ENCODE results near the gene MEI4.

DNA sequence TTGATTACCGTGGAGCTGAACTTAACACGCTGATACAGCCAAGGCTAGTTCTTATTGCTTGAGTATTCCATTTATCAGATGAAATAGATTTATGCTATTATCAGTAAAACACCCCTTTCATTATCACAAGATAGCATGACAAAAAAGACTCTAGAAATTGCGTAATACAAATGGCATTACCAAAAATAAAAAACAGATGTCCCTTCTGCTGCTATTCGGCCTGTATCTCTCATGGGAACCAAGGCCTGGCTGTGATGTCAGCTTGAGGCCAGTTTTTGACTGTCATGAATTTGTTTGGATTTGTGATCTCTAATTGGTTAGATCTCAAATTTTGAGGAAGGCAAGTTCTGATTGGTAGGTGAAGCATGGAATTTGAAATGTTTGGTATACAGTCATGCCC, 25.2 kb downstream of the MEI4 start:
- TF ChIP-seq, protein P1, sequence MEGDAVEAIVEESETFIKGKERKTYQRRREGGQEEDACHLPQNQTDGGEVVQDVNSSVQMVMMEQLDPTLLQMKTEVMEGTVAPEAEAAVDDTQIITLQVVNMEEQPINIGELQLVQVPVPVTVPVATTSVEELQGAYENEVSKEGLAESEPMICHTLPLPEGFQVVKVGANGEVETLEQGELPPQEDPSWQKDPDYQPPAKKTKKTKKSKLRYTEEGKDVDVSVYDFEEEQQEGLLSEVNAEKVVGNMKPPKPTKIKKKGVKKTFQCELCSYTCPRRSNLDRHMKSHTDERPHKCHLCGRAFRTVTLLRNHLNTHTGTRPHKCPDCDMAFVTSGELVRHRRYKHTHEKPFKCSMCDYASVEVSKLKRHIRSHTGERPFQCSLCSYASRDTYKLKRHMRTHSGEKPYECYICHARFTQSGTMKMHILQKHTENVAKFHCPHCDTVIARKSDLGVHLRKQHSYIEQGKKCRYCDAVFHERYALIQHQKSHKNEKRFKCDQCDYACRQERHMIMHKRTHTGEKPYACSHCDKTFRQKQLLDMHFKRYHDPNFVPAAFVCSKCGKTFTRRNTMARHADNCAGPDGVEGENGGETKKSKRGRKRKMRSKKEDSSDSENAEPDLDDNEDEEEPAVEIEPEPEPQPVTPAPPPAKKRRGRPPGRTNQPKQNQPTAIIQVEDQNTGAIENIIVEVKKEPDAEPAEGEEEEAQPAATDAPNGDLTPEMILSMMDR (conservative IDR thresholded peaks at IDR 0.05) = no peak
- TF ChIP-seq ZFX (IDR thresholded peaks at IDR 0.05) = no peak

Data from C4-2B (cell line).